Stomach (tissue), 9 donors: ENCODE data around the gene SHLD1. TPM values are rescaled to one million over a fixed set of nuclear protein-coding genes. Genes with fewer than 3 reads are reported as not detected.

Source experiments
- DNase-seq, 2 donors: peaks; one replicate each; pipeline versions ENCODE4 v3.0.0 to v3.0.0-alpha.2; 2013 to 2019
- H3K27ac ChIP-seq, 5 donors: fragments of 200-600 bp in 4 of 5; sonication (generic) in 4 of 5; one replicate each; pipeline ENCODE4 v1.5.1; 2013 to 2019; ENCODE audit warnings: mild to moderate bottlenecking in 1 of 5, moderate library complexity in 1 of 5
- H3K27me3 ChIP-seq, 3 donors: fragments of 200-600 bp; sonication (generic); one replicate each; pipeline ENCODE4 v1.5.1; 2017 to 2019; ENCODE audit warnings: mixed run types in 1 of 3
- H3K36me3 ChIP-seq, 4 donors: fragments of 200-600 bp; sonication (generic); 1 replicate in 3 of 4; 2 replicates in 1 of 4; pipeline ENCODE4 v1.5.1; 2016 to 2019
- H3K4me1 ChIP-seq, 4 donors: fragments of 200-600 bp; sonication (generic); one replicate each; pipeline ENCODE4 v1.5.1; 2016 to 2019
- H3K4me3 ChIP-seq, 4 donors: fragments of 200-600 bp; sonication (generic) in 3 of 4; one replicate each; pipeline ENCODE4 v1.5.1; 2016 to 2019; ENCODE audit warnings: mild to moderate bottlenecking in 1 of 4
- H3K9me3 ChIP-seq, 4 donors: fragments of 200-600 bp; sonication (generic); one replicate each; pipeline ENCODE4 v1.5.1; 2016 to 2019
- CTCF ChIP-seq, 7 experiments: fragments of 450-650 bp in 4 of 7; fragments of 200-600 bp in 3 of 7; sonication (generic) in 3 of 7; IDR thresholded peaks; one replicate each; pipeline ENCODE4 v1.5.1; 2016 to 2019; ENCODE audit warnings: antibody characterized with exemption in 7 of 7, control low read depth in 2 of 7, mild to moderate bottlenecking in 1 of 7
- EP300 ChIP-seq: sonication (generic); formaldehyde crosslinking; IDR thresholded peaks from one replicate; pipeline ENCODE4 v1.6.1; 2017; ENCODE audit warnings: antibody characterized with exemption
- POLR2A ChIP-seq, 4 donors: fragments of 450-650 bp; IDR thresholded peaks; one replicate each; pipeline ENCODE4 v1.6.1; 2016; ENCODE audit warnings: antibody characterized with exemption in 4 of 4, control low read depth in 2 of 4, mild to moderate bottlenecking in 1 of 4, moderate library complexity in 1 of 4
- POLR2AphosphoS5 ChIP-seq, 3 donors: sonication (generic); formaldehyde crosslinking; IDR thresholded peaks; one replicate each; pipeline ENCODE4 v1.6.1; 2016; ENCODE audit warnings: antibody characterized with exemption in 3 of 3
- WGBS, 5 donors: extraction: QIAGEN DNeasy Blood & Tissue Kit in 3 of 5; methylation state at CpG; one replicate each; pipeline versions ENCODE4 v1.1.5 to v1.1.7; 2013 to 2018; 5-methylcytosine and 5-hydroxymethylcytosine counted together
- intact Hi-C: fragments of 100-400 bp; cut with DNase I; formaldehyde crosslinking; loops from one replicate; pipeline ENCODE4 v1.15.1; 2023; ENCODE audit warnings: low total_unique reads
- polyA plus RNA-seq, 3 donors: library from polyadenylated mRNA; stranded (reverse); fragments of 200-250 nt; gene quantifications; one replicate each; pipeline ENCODE4 v1.2.3, GENCODE V29; 2013
- total RNA-seq, 5 donors: library from RNA; depleted of rRNA; stranded (reverse); fragments of >200 nt; gene quantifications; one replicate each; pipeline versions ENCODE4 v1.1.0 to v1.2.3, GENCODE V29; 2014 to 2016
- donor health status: healthy with polysubstance abuse.
- donor health status: Bipolar disorder and iron deficiency.
- donor health status: healthy.

The SHLD1 gene
- total and polyA plus RNA-seq, 8 donors = 1.3 to 10.5 (median 3.5) TPM; not detected in 1

GRCh38 chr20:5781798-5782750 is 31.9 kb downstream of the SHLD1 start:
- Histone ChIP-seq H3K4me1 (peaks cover 17 to 42% (median 40%) of the 10 kb centered on the region in 4 donors), H3K9me3 (no peaks in the 10 kb centered on the region), H3K27ac (peak overlapping the region; percentile 36 to 68 (median 51)), H3K4me3 (no peak overlapping the region), H3K27me3 (no peaks in the 10 kb centered on the region), H3K36me3 (peaks cover 0 to 18% (median 3%) of the 10 kb centered on the region in 4 donors)
- DNase-seq = peak; percentile 62 to 73
- WGBS, 5 donors = 24 to 32% (median 28%) methylated on average over 11 of the region's 11 CpGs
- intact Hi-C loops = loop anchor here (10.0 kb wide), 1 partner anchor 247 kb away; no protein-coding TSS in a partner anchor
- TF ChIP-seq POLR2A (IDR thresholded peaks at IDR 0.05) = no peak
- TF ChIP-seq CTCF (IDR thresholded peaks at IDR 0.05) = no peak
- no peak for TF ChIP-seq POLR2AphosphoS5 (IDR thresholded peaks at IDR 0.05)
- no peak for TF ChIP-seq EP300

- Histone ChIP-seq H3K27me3 (no peaks in the 10 kb centered on the region), H3K27ac (peak overlapping the region in 1 of 5 donors; percentile 35), H3K9me3 (no peaks in the 10 kb centered on the region), H3K36me3 (peaks cover 0 to 2% (median 1%) of the 10 kb centered on the region in 4 donors), H3K4me3 (no peak overlapping the region), H3K4me1 (peaks cover 24 to 54% (median 51%) of the 10 kb centered on the region in 4 donors)
- peak in 1 of 2 donors; percentile 46 for DNase-seq
- 61 to 78% (median 68%) methylated on average over 8 of the region's 8 CpGs for WGBS, 5 donors
- intact Hi-C loops = loop anchor here (10.0 kb wide), 1 partner anchor 250 kb away; no protein-coding TSS in a partner anchor
- TF ChIP-seq CTCF (IDR thresholded peaks at IDR 0.05) = no peak
- no peak for TF ChIP-seq POLR2A (IDR thresholded peaks at IDR 0.05)
- TF ChIP-seq EP300 = no peak
- TF ChIP-seq POLR2AphosphoS5 (IDR thresholded peaks at IDR 0.05) = no peak
Measured at GRCh38 chr20:5784735-5785134, 34.5 kb downstream of the SHLD1 start.

- H3K27ac ChIP-seq = peak overlapping the region in 1 of 5 donors; percentile 35
- peaks cover 24 to 51% (median 50%) of the 10 kb centered on the region in 4 donors for H3K4me1 ChIP-seq
- H3K9me3 ChIP-seq = no peaks in the 10 kb centered on the region
- intact Hi-C loops = loop anchor here (10.0 kb wide), 1 partner anchor 250 kb away; no protein-coding TSS in a partner anchor
- H3K36me3 ChIP-seq = peaks cover 0 to 7% (median 5%) of the 10 kb centered on the region in 4 donors
- H3K4me3 ChIP-seq = no peak overlapping the region
- WGBS, 5 donors = 67 to 83% (median 72%) methylated on average over 5 of the region's 5 CpGs
- H3K27me3 ChIP-seq = no peaks in the 10 kb centered on the region
- DNase-seq = no peak
- TF ChIP-seq CTCF (IDR thresholded peaks at IDR 0.05) (no peak), POLR2AphosphoS5 (IDR thresholded peaks at IDR 0.05) (no peak), POLR2A (IDR thresholded peaks at IDR 0.05) (no peak), EP300 (no peak)
Measured at GRCh38 chr20:5785146-5785545, 34.9 kb downstream of the SHLD1 start.

GRCh38 chr20:5786930-5787795 is 37.0 kb downstream of the SHLD1 start:
- peak in 1 of 2 donors; percentile 62 for DNase-seq
- Histone ChIP-seq H3K27me3 (no peaks in the 10 kb centered on the region), H3K9me3 (no peaks in the 10 kb centered on the region), H3K4me1 (peaks cover 9 to 34% (median 30%) of the 10 kb centered on the region in 4 donors), H3K36me3 (peaks cover 0 to 7% (median 5%) of the 10 kb centered on the region in 4 donors), H3K27ac (peak overlapping the region in 3 of 5 donors; percentile 2 to 57 (median 12)), H3K4me3 (no peak overlapping the region)
- TF ChIP-seq CTCF (IDR thresholded peaks at IDR 0.05) = no peak
- no peak for TF ChIP-seq POLR2A (IDR thresholded peaks at IDR 0.05)
- no peak for TF ChIP-seq EP300
- TF ChIP-seq POLR2AphosphoS5 (IDR thresholded peaks at IDR 0.05) = no peak
- WGBS, 5 donors = 76 to 86% (median 83%) methylated on average over 2 of the region's 2 CpGs
- intact Hi-C loops = loop anchor here (10.0 kb wide), 1 partner anchor 252 kb away; no protein-coding TSS in a partner anchor
